Renal cortex interstitium (tissue), 15 donors: ENCODE results near the gene SLC16A2. TPM values are rescaled to one million over a fixed set of nuclear protein-coding genes. Genes with fewer than 3 reads are reported as not detected.

ENCODE experiments used
- DNase-seq, 11 donors: peaks; one replicate each; pipeline ENCODE4 v3.0.0-alpha.2; 2013; ENCODE audit warnings: low read depth in 9 of 11, low spot score in 4 of 11; ENCODE audit errors: extremely low read depth in 1 of 11
- long read RNA-seq, 16 experiments: transcript quantifications; one replicate each; lab custom pipeline, GENCODE V29; 2026
- polyA plus RNA-seq, 3 donors: library from polyadenylated mRNA; unstranded; fragments of 120-200 nt; gene quantifications; one replicate each; pipeline ENCODE4 v1.2.1, GENCODE V29; 2013; ENCODE audit not compliant: insufficient read length in 3 of 3

SLC16A2 gene
- polyA plus RNA-seq, result 10 to 100 TPM; 27.4 to 33.0 (median 28.8) TPM
- long read RNA-seq, donor 1, full-length matches to known transcripts, result 2 of 19 reads
- long read RNA-seq, donor 1, partial matches to known transcripts, result 17 of 19 reads
- long read RNA-seq, donor 1, other reads (novel, unspliced or antisense), result 0 of 19 reads
- long read RNA-seq, donor 2, full-length matches to known transcripts, result 5 of 17 reads
- long read RNA-seq, donor 2, partial matches to known transcripts, result 12 of 17 reads
- long read RNA-seq, donor 2, other reads (novel, unspliced or antisense), result 0 of 17 reads
- long read RNA-seq, donor 3, full-length matches to known transcripts, result 6 of 15 reads
- long read RNA-seq, donor 3, partial matches to known transcripts, result 9 of 15 reads
- long read RNA-seq, donor 3, other reads (novel, unspliced or antisense), result 0 of 15 reads
- long read RNA-seq, donor 4, full-length matches to known transcripts, result 5 of 19 reads
- long read RNA-seq, donor 4, partial matches to known transcripts, result 14 of 19 reads
- long read RNA-seq, donor 4, other reads (novel, unspliced or antisense), result 0 of 19 reads
- long read RNA-seq, donor 5, full-length matches to known transcripts, result 6 of 51 reads
- long read RNA-seq, donor 5, partial matches to known transcripts, result 45 of 51 reads
- long read RNA-seq, donor 5, other reads (novel, unspliced or antisense), result 0 of 51 reads
- long read RNA-seq, donor 6, full-length matches to known transcripts, result 4 of 20 reads
- long read RNA-seq, donor 6, partial matches to known transcripts, result 16 of 20 reads
- long read RNA-seq, donor 6, other reads (novel, unspliced or antisense), result 0 of 20 reads
- long read RNA-seq, donor 7, full-length matches to known transcripts, result 6 of 15 reads
- long read RNA-seq, donor 7, partial matches to known transcripts, result 9 of 15 reads
- long read RNA-seq, donor 7, other reads (novel, unspliced or antisense), result 0 of 15 reads
- long read RNA-seq, donor 8, full-length matches to known transcripts, result 9 of 14 reads
- long read RNA-seq, donor 8, partial matches to known transcripts, result 5 of 14 reads
- long read RNA-seq, donor 8, other reads (novel, unspliced or antisense), result 0 of 14 reads
- long read RNA-seq, donor 9, full-length matches to known transcripts, result 8 of 29 reads
- long read RNA-seq, donor 9, partial matches to known transcripts, result 21 of 29 reads
- long read RNA-seq, donor 9, other reads (novel, unspliced or antisense), result 0 of 29 reads
- long read RNA-seq, donor 10, full-length matches to known transcripts, result 4 of 24 reads
- long read RNA-seq, donor 10, partial matches to known transcripts, result 20 of 24 reads
- long read RNA-seq, donor 10, other reads (novel, unspliced or antisense), result 0 of 24 reads
- long read RNA-seq, donor 11, full-length matches to known transcripts, result 11 of 26 reads
- long read RNA-seq, donor 11, partial matches to known transcripts, result 15 of 26 reads
- long read RNA-seq, donor 11, other reads (novel, unspliced or antisense), result 0 of 26 reads
- long read RNA-seq, donor 12, result 0 reads
- long read RNA-seq, donor 13, full-length matches to known transcripts, result 9 of 43 reads
- long read RNA-seq, donor 13, partial matches to known transcripts, result 34 of 43 reads
- long read RNA-seq, donor 13, other reads (novel, unspliced or antisense), result 0 of 43 reads
- long read RNA-seq, donor 14, full-length matches to known transcripts, result 5 of 5 reads
- long read RNA-seq, donor 14, partial matches to known transcripts, result 0 of 5 reads
- long read RNA-seq, donor 14, other reads (novel, unspliced or antisense), result 0 of 5 reads
- long read RNA-seq, donor 15, full-length matches to known transcripts, result 3 of 19 reads
- long read RNA-seq, donor 15, partial matches to known transcripts, result 16 of 19 reads
- long read RNA-seq, donor 15, other reads (novel, unspliced or antisense), result 0 of 19 reads
- long read RNA-seq, donor 16, full-length matches to known transcripts, result 24 of 138 reads
- long read RNA-seq, donor 16, partial matches to known transcripts, result 114 of 138 reads
- long read RNA-seq, donor 16, other reads (novel, unspliced or antisense), result 0 of 138 reads

GRCh38 chrX:74421036-74421739 is at the start of gene SLC16A2:
Gene SLC16A2, plus strand, starts transcription at chrX:74421493. Its CDS starts 145 bp downstream, at chrX:74421638.
- peak; percentile 55 to 83 (median 75) for DNase-seq

GRCh38 chrX:74372272-74372671 is 49.0 kb upstream of the SLC16A2 start:
- DNase-seq, result no peak

- no peak for DNase-seq
These were observed 44.0 kb upstream of the SLC16A2 start for GRCh38 chrX:74377282-74377681.

- peak in 8 of 11 donors; percentile 0 to 25 (median 15) for DNase-seq
These were observed 38.7 kb upstream of the SLC16A2 start for GRCh38 chrX:74382613-74383012.

- DNase-seq, result peak in 7 of 11 donors; percentile 1 to 19 (median 8)
These were observed 37.7 kb upstream of the SLC16A2 start for GRCh38 chrX:74383611-74384010.

- no peak for DNase-seq
These were observed 32.1 kb upstream of the SLC16A2 start for GRCh38 chrX:74389016-74389722.

GRCh38 chrX:74395556-74395955 is 25.7 kb upstream of the SLC16A2 start:
- no peak for DNase-seq

GRCh38 chrX:74405973-74406489 is 15.3 kb upstream of the SLC16A2 start:
- no peak for DNase-seq

- no peak for DNase-seq
These were observed 13.0 kb upstream of the SLC16A2 start for GRCh38 chrX:74408304-74408703.

GRCh38 chrX:74419864-74420195 is 1.5 kb upstream of the SLC16A2 start:
- no peak for DNase-seq

- peak in 5 of 11 donors; percentile 29 to 48 (median 40) for DNase-seq
These were observed 877 bp upstream of the SLC16A2 start for GRCh38 chrX:74420196-74421035.

GRCh38 chrX:74421740-74422352 is 553 bp downstream of the SLC16A2 start:
- DNase-seq, result no peak

- DNase-seq, result peak in 5 of 11 donors; percentile 25 to 44 (median 36)
These were observed 1.4 kb downstream of the SLC16A2 start for GRCh38 chrX:74422576-74423288.

- no peak for DNase-seq
These were observed 2.2 kb downstream of the SLC16A2 start for GRCh38 chrX:74423289-74423998.
